ENCODE measurements around the gene DRC3. TPM values are rescaled to one million over a fixed set of nuclear protein-coding genes. Genes with fewer than 3 reads are reported as not detected.

The DRC3 gene
- total RNA-seq, 1 experiment from 2014 or later, result 2.4 TPM

DNA sequence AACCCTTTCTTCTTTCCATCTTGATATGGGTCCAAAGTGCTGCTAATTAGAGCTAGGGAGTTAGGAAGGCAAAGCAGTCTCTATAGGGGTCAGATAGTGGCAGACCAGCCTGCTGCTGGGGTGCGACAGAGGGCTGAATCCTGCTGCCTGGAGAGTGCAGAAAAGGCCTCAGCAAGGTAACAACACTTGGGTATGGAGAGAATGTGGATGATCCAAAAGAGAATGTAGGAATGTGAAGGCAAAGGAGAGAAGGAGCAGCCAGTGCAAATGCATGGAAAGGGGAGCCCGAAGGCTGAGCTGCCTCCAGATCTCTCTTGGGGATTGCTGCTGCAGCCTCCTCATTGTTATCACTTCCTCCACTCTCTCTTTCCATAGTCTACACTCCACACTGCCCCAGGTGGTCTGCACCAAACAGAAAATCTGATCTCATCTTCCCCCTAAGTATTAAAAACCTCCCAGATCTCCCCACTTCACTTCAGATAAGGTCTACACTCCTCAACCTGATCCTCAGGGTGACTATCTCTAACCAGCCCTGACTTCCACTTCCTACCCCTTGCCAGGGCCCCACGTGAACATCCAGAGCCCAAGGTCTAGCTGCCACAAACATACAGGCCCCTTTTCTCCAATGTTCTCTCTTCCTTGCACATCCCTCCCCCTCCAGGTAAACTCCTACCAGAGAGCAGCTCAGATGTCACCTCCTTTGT lies 29.2 kb upstream of the DRC3 start (continued):
- TF ChIP-seq REST (IDR thresholded peaks at IDR 0.05; ENCODE audit: low read depth), result no peak

DNA sequence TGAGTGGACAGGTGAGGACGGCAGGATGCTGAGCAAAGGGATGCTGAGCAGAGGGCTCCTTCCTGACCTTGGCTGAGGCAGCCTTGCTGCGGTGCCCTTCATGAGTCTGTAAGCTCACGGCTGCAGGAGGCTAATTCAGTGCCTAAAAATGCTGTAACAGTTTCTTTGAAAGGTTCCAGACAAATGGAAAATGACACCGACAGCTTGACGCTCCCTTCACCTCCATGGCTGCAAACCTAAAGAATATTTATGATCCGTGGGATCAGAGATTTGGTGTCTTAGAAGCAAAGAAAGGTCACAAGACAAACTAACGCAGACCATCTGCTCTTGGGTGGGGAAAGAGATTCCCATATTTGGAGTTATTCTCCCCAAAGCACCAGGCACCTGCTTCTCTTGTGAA lies 28.4 kb upstream of the DRC3 start:
- ChIA-PET RAD21 (ENCODE audit: low non-redundant PET in 1 of 2, low total read pairs in 2 of 2, uncharacterized antibody in 2 of 2, unreplicated experiment in 2 of 2) (no interaction called here), POLR2A (interaction anchor here (1.0 kb wide), 1 partner anchor 14 kb away, joined by 3 read pairs; no protein-coding TSS in a partner anchor), CTCF (interaction anchor here (1.8 kb wide), 1 partner anchor 14 kb away, joined by 4 read pairs; no protein-coding TSS in a partner anchor)
- Histone ChIP-seq H3K27me3 (ENCODE audit: insufficient read depth, low read length) (no peaks in the 10 kb centered on the region), H3K27ac (ENCODE audit: low read depth, low read length) (no peak overlapping the region; the same call in 1 of the 2 replicates), H3K36me3 (ENCODE audit: control insufficient read depth in 1 of 2, insufficient read depth in 2 of 2, low read length in 2 of 2) (no peaks in the 10 kb centered on the region), H3K4me2 (ENCODE audit: low read length) (no peak overlapping the region), H3K4me1 (ENCODE audit: control insufficient read depth in 1 of 2, insufficient read depth in 2 of 2, low read length in 2 of 2) (peaks cover 51 to 52% of the 10 kb centered on the region in 2 experiments), H3K4me3 (replicated peaks in 1 of 2; ENCODE audit: low read depth in 1 of 2, low read length in 2 of 2) (no peak overlapping the region), H4K20me1 (ENCODE audit: insufficient read depth) (no peaks in the 10 kb centered on the region), H3K79me2 (ENCODE audit: insufficient read depth, low read length) (no peaks in the 10 kb centered on the region), H3K9me3 (ENCODE audit: control insufficient read depth in 1 of 2, insufficient read depth in 1 of 2, low read depth in 1 of 2, low read length in 2 of 2) (no peaks in the 10 kb centered on the region), H3K9me2 (ENCODE audit: insufficient read depth) (no peaks in the 10 kb centered on the region), H3K9ac (ENCODE audit: low read length) (no peak overlapping the region), H2AFZ (ENCODE audit: low read depth, low read length, poor library complexity, severe bottlenecking) (no peak overlapping the region)
- no peak for TF ChIP-seq CBX3 (IDR thresholded peaks at IDR 0.05; ENCODE audit: low read depth)
- TF ChIP-seq ZNF274 (IDR thresholded peaks at IDR 0.05; ENCODE audit: low read depth, low read length), result no peak
- no peak for TF ChIP-seq EZH2phosphoT487 (IDR thresholded peaks at IDR 0.05; ENCODE audit: borderline replicate concordance)
- ATAC-seq (no peak), DNase-seq (ENCODE audit: low read depth, low spot score) (no peak)
- intact Hi-C loops (cut with micrococcal nuclease), result no loop called here
- no TSS peak for BruUV-seq (replicated peaks)

Data from HCT116 (cell line).